Transverse colon (tissue), 3 donors: ENCODE results near the gene SHH.

Source experiments
- POLR2A ChIP-seq: fragments of 450-650 bp; IDR thresholded peaks from one replicate; pipeline ENCODE4 v1.6.1; 2016; ENCODE audit warnings: antibody characterized with exemption, mild to moderate bottlenecking, moderate library complexity
- TF ChIP-seq, protein P1 (sequence below), 5 experiments: fragments of 200-600 bp in 3 of 5; fragments of 450-650 bp in 2 of 5; sonication (generic) in 3 of 5; IDR thresholded peaks; 1 replicate in 2 of 5; 2 replicates in 3 of 5; pipeline ENCODE4 v1.5.1; 2016 to 2017; ENCODE audit warnings: antibody characterized with exemption in 5 of 5, inconsistent platforms in 3 of 5, mild to moderate bottlenecking in 2 of 5, moderate library complexity in 1 of 5

DNA sequence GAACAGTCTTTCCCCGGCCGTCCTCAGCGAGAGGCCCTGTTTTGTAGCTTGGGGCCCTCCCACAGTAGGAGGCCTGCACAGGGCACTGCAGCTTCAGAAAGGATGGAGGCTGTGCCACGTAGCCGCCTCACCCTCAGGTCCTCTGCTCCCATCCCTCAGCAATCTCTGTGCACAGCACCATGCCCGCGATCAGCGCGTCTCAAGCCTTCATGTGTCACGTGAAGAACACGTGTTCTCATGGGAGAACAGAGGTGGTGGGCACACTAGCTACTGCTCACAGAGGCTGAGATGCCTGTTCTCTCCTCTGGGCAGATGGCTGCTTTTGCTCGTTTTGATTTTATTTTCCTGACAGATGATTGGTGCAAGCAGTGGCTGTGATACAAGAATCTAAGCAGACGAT, 8.5 kb upstream of the SHH start:
- TF ChIP-seq, protein P1, sequence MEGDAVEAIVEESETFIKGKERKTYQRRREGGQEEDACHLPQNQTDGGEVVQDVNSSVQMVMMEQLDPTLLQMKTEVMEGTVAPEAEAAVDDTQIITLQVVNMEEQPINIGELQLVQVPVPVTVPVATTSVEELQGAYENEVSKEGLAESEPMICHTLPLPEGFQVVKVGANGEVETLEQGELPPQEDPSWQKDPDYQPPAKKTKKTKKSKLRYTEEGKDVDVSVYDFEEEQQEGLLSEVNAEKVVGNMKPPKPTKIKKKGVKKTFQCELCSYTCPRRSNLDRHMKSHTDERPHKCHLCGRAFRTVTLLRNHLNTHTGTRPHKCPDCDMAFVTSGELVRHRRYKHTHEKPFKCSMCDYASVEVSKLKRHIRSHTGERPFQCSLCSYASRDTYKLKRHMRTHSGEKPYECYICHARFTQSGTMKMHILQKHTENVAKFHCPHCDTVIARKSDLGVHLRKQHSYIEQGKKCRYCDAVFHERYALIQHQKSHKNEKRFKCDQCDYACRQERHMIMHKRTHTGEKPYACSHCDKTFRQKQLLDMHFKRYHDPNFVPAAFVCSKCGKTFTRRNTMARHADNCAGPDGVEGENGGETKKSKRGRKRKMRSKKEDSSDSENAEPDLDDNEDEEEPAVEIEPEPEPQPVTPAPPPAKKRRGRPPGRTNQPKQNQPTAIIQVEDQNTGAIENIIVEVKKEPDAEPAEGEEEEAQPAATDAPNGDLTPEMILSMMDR (IDR thresholded peaks at IDR 0.05), result no peak
- no peak for TF ChIP-seq POLR2A
